ENCODE measurements around the gene SGTB.
"Not testable (repeated sequence)": the region's sequence is repeated elsewhere in the genome, so short reads cannot be mapped to it uniquely, and the experiment has no call there.

The SGTB gene

GRCh38 chr5:65625743-65626142, 96.2 kb downstream of the SGTB start:
- no peak for DNase-seq (ENCODE audit: low read depth, low spot score)
- Histone ChIP-seq H3K27ac (peak overlapping the region; percentile 94), H3K9me3 (ENCODE audit: low read depth, low read length) (no peaks in the 10 kb centered on the region), H3K36me3 (ENCODE audit: insufficient read depth, low read length) (peaks cover 19% of the 10 kb centered on the region), H3K4me3 (peak overlapping the region; percentile 100), H3K9ac (ENCODE audit: insufficient read length) (peak overlapping the region; percentile 95)
- no peak for TF ChIP-seq FOXP2 (optimal IDR thresholded peaks at IDR 0.05; ENCODE audit: control extremely low read depth, extremely low read length, insufficient read depth)

GRCh38 chr5:65624571-65625555, 97.0 kb downstream of the SGTB start, which contains the start of the genes SHLD3 and TRAPPC13:
TSS of gene SHLD3 (plus strand) at chr5:65625027. CDS start at chr5:65629588, 4,561 bp downstream.
TSS of gene TRAPPC13 (plus strand) at chr5:65625027. CDS start at chr5:65625061, 34 bp downstream.
- Histone ChIP-seq H3K27ac (peak within 1 kb of the TSS; percentile 94), H3K9me3 (ENCODE audit: low read depth, low read length) (no peaks in the 10 kb centered on the region), H3K36me3 (ENCODE audit: insufficient read depth, low read length) (peaks cover 17% of the 10 kb centered on the region), H3K9ac (ENCODE audit: insufficient read length) (peak within 1 kb of the TSS; percentile 95), H3K4me3 (peak within 1 kb of the TSS; percentile 100)
- peak; percentile 88 for DNase-seq (ENCODE audit: low read depth, low spot score)
- TF ChIP-seq EZH2 (IDR thresholded peaks at IDR 0.05) (no peak), POLR2AphosphoS5 (IDR thresholded peaks at IDR 0.05; ENCODE audit: borderline replicate concordance, low read depth, low read length) (peak; percentile 54)

- no peak for TF ChIP-seq EZH2 (IDR thresholded peaks at IDR 0.05)
- TF ChIP-seq POLR2AphosphoS5 (IDR thresholded peaks at IDR 0.05; ENCODE audit: borderline replicate concordance, low read depth, low read length) = peak; percentile 78
- TF ChIP-seq FOXP2 (optimal IDR thresholded peaks at IDR 0.05; ENCODE audit: control extremely low read depth, extremely low read length, insufficient read depth) = no peak
- H3K4me3 ChIP-seq = peak within 1 kb of the TSS; percentile 100
- H3K9me3 ChIP-seq (ENCODE audit: low read depth, low read length) = no peaks in the 10 kb centered on the region
- DNase-seq (ENCODE audit: low read depth, low spot score) = no peak
- H3K9ac ChIP-seq (ENCODE audit: insufficient read length) = peak within 1 kb of the TSS; percentile 95
- peak within 1 kb of the TSS; percentile 94 for H3K27ac ChIP-seq
- peaks cover 9% of the 10 kb centered on the region for H3K36me3 ChIP-seq (ENCODE audit: insufficient read depth, low read length)
These were observed 97.8 kb downstream of the SGTB start, which contains the start of gene TRIM23 for GRCh38 chr5:65624025-65624570. TSS of gene TRIM23 (minus strand) at chr5:65624333. CDS start at chr5:65624274, 59 bp downstream.

GRCh38 chr5:65623482-65623881, 98.4 kb downstream of the SGTB start:
- H3K4me3 ChIP-seq = peak overlapping the region; percentile 100
- no peaks in the 10 kb centered on the region for H3K9me3 ChIP-seq (ENCODE audit: low read depth, low read length)
- no peak for TF ChIP-seq FOXP2 (optimal IDR thresholded peaks at IDR 0.05; ENCODE audit: control extremely low read depth, extremely low read length, insufficient read depth)
- TF ChIP-seq POLR2AphosphoS5 (IDR thresholded peaks at IDR 0.05; ENCODE audit: borderline replicate concordance, low read depth, low read length) = no peak
- TF ChIP-seq EZH2 (IDR thresholded peaks at IDR 0.05) = no peak
- H3K9ac ChIP-seq (ENCODE audit: insufficient read length) = peak overlapping the region; percentile 95
- no peak for DNase-seq (ENCODE audit: low read depth, low spot score)
- peaks cover 9% of the 10 kb centered on the region; the same call in 1 of the 2 replicates for H3K36me3 ChIP-seq (ENCODE audit: insufficient read depth, low read length)
- no peak overlapping the region for H3K27ac ChIP-seq

- not testable (repeated sequence) for H3K27ac ChIP-seq; H3K36me3 ChIP-seq (ENCODE audit: insufficient read depth, low read length); H3K9ac ChIP-seq (ENCODE audit: insufficient read length); DNase-seq (ENCODE audit: low read depth, low spot score); H3K4me3 ChIP-seq; H3K9me3 ChIP-seq (ENCODE audit: low read depth, low read length)
These were observed 99.9 kb downstream of the SGTB start for GRCh38 chr5:65621961-65622360.

GRCh38 chr5:65620021-65620420, 101.9 kb downstream of the SGTB start:
- Histone ChIP-seq H3K36me3 (ENCODE audit: insufficient read depth, low read length) (peaks cover 4% of the 10 kb centered on the region; the same call in 1 of the 2 replicates), H3K9me3 (ENCODE audit: low read depth, low read length) (no peaks in the 10 kb centered on the region), H3K9ac (ENCODE audit: insufficient read length) (no peak overlapping the region), H3K27ac (no peak overlapping the region), H3K4me3 (no peak overlapping the region)
- DNase-seq (ENCODE audit: low read depth, low spot score) = no peak
- TF ChIP-seq EZH2 (IDR thresholded peaks at IDR 0.05) = no peak
- TF ChIP-seq POLR2AphosphoS5 (IDR thresholded peaks at IDR 0.05; ENCODE audit: borderline replicate concordance, low read depth, low read length) = no peak
- TF ChIP-seq FOXP2 (optimal IDR thresholded peaks at IDR 0.05; ENCODE audit: control extremely low read depth, extremely low read length, insufficient read depth) = no peak
